Measurements from ENCODE around the gene TTLL13.

- TF ChIP-seq CTCF (IDR thresholded peaks at IDR 0.05) (no peak), ZFX (IDR thresholded peaks at IDR 0.05; ENCODE audit: borderline replicate concordance) (no peak)
These were observed 44.8 kb downstream of the TTLL13 start for GRCh38 chr15:90294159-90294558.

Measured in 22Rv1 (cell line).